ENCODE data around the gene CERS6.

CERS6 gene

DNA sequence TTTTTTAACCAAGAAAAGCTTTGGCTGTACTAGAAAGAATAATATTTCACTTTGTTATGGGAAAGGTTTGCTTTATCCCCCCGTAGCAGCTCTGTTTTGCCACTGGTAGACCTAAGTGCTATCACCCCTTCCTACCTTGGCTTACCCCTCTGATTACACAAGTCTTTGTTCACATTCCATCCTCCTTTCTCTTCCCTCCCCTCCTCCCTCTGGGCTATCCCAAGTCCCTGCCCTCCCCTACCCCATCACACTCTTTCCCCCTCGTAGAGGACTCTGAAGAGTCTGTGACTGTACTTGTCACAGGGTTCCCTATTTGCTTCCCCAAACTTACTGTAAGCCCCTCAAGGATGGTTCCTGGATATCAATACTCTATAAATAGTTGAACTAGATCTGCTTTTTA, 193.5 kb downstream of the CERS6 start:
- no peak for TF ChIP-seq PPARA (CRISPR knock-in tag; IDR thresholded peaks at IDR 0.05; ENCODE audit: borderline replicate concordance)
- TF ChIP-seq, protein P1, sequence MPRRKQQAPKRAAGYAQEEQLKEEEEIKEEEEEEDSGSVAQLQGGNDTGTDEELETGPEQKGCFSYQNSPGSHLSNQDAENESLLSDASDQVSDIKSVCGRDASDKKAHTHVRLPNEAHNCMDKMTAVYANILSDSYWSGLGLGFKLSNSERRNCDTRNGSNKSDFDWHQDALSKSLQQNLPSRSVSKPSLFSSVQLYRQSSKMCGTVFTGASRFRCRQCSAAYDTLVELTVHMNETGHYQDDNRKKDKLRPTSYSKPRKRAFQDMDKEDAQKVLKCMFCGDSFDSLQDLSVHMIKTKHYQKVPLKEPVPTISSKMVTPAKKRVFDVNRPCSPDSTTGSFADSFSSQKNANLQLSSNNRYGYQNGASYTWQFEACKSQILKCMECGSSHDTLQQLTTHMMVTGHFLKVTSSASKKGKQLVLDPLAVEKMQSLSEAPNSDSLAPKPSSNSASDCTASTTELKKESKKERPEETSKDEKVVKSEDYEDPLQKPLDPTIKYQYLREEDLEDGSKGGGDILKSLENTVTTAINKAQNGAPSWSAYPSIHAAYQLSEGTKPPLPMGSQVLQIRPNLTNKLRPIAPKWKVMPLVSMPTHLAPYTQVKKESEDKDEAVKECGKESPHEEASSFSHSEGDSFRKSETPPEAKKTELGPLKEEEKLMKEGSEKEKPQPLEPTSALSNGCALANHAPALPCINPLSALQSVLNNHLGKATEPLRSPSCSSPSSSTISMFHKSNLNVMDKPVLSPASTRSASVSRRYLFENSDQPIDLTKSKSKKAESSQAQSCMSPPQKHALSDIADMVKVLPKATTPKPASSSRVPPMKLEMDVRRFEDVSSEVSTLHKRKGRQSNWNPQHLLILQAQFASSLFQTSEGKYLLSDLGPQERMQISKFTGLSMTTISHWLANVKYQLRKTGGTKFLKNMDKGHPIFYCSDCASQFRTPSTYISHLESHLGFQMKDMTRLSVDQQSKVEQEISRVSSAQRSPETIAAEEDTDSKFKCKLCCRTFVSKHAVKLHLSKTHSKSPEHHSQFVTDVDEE (CRISPR knock-in tag; IDR thresholded peaks at IDR 0.05), result no peak
- no peak for TF ChIP-seq ZFP30 (CRISPR knock-in tag; IDR thresholded peaks at IDR 0.05)
- no peak for TF ChIP-seq ZNF70 (CRISPR knock-in tag; IDR thresholded peaks at IDR 0.05)
- TF ChIP-seq ZNF565 (CRISPR knock-in tag; conservative IDR thresholded peaks at IDR 0.05; ENCODE audit: low read depth), result no peak
- no peak for TF ChIP-seq CSDC2 (CRISPR knock-in tag; IDR thresholded peaks at IDR 0.05)
- no peak for TF ChIP-seq TCF4 (CRISPR knock-in tag; IDR thresholded peaks at IDR 0.05; ENCODE audit: borderline replicate concordance)
- TF ChIP-seq, protein P2, sequence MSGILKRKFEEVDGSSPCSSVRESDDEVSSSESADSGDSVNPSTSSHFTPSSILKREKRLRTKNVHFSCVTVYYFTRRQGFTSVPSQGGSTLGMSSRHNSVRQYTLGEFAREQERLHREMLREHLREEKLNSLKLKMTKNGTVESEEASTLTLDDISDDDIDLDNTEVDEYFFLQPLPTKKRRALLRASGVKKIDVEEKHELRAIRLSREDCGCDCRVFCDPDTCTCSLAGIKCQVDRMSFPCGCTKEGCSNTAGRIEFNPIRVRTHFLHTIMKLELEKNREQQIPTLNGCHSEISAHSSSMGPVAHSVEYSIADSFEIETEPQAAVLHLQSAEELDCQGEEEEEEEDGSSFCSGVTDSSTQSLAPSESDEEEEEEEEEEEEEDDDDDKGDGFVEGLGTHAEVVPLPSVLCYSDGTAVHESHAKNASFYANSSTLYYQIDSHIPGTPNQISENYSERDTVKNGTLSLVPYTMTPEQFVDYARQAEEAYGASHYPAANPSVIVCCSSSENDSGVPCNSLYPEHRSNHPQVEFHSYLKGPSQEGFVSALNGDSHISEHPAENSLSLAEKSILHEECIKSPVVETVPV (CRISPR knock-in tag; IDR thresholded peaks at IDR 0.05), result no peak
- no peak for TF ChIP-seq SNAI2 (CRISPR knock-in tag; IDR thresholded peaks at IDR 0.05)
- no peak for TF ChIP-seq ZNF8 (CRISPR knock-in tag; IDR thresholded peaks at IDR 0.05)
- TF ChIP-seq TOX (CRISPR knock-in tag; IDR thresholded peaks at IDR 0.05; ENCODE audit: borderline replicate concordance), result no peak
- ATAC-seq, result peak; percentile 42

DNA sequence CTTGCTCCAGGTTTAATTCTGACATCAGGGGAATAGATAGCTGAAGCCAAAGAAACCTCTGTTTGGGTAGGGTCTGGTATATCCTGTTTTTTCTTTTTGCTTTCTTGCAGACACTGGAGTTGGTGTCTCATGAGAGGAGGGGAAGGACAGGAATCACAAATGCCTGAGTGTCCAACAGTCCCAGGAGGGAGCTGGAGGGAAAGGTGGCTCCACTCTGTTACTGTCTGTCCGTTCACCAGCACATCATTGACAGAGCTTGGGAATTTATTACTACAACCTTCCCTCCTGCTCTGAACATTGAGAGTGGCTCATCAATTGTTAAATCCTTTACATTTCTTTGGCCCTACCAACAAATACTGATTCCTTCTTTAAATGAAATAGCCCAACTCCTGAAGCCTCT, 194.1 kb downstream of the CERS6 start:
- TF ChIP-seq ZFP3 (CRISPR knock-in tag; IDR thresholded peaks at IDR 0.05) (no peak), PPARA (CRISPR knock-in tag; IDR thresholded peaks at IDR 0.05; ENCODE audit: borderline replicate concordance) (no peak), SNAI2 (CRISPR knock-in tag; IDR thresholded peaks at IDR 0.05) (no peak)
- TF ChIP-seq, protein P2 (CRISPR knock-in tag; IDR thresholded peaks at IDR 0.05), result no peak
- no peak for ATAC-seq

DNA sequence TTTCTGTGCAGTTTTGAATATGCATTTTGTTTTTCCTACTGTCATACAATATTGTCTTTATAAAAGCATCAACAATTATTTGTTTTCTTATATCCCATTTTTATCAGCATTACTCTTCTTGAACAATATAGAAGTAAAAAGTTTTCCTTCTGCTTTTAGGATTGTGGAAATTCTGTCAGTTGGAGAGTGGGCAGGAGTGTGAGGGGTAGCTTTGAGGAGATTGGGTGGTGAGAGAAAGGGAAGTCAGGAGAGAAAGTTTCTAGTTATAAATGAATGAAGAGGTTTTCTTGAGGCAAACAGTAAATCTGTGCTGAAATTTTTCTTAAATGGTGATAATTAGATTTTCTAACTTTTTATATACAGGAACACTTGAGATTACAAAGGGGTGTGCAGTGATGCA, 194.7 kb downstream of the CERS6 start:
- no peak for ATAC-seq
- TF ChIP-seq, protein P3, sequence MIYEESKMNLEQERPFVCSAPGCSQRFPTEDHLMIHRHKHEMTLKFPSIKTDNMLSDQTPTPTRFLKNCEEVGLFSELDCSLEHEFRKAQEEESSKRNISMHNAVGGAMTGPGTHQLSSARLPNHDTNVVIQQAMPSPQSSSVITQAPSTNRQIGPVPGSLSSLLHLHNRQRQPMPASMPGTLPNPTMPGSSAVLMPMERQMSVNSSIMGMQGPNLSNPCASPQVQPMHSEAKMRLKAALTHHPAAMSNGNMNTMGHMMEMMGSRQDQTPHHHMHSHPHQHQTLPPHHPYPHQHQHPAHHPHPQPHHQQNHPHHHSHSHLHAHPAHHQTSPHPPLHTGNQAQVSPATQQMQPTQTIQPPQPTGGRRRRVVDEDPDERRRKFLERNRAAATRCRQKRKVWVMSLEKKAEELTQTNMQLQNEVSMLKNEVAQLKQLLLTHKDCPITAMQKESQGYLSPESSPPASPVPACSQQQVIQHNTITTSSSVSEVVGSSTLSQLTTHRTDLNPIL (CRISPR knock-in tag; IDR thresholded peaks at IDR 0.05; ENCODE audit: low read depth), result no peak
- TF ChIP-seq ARNTL (CRISPR knock-in tag; IDR thresholded peaks at IDR 0.05; ENCODE audit: borderline replicate concordance, low read depth), result no peak

DNA sequence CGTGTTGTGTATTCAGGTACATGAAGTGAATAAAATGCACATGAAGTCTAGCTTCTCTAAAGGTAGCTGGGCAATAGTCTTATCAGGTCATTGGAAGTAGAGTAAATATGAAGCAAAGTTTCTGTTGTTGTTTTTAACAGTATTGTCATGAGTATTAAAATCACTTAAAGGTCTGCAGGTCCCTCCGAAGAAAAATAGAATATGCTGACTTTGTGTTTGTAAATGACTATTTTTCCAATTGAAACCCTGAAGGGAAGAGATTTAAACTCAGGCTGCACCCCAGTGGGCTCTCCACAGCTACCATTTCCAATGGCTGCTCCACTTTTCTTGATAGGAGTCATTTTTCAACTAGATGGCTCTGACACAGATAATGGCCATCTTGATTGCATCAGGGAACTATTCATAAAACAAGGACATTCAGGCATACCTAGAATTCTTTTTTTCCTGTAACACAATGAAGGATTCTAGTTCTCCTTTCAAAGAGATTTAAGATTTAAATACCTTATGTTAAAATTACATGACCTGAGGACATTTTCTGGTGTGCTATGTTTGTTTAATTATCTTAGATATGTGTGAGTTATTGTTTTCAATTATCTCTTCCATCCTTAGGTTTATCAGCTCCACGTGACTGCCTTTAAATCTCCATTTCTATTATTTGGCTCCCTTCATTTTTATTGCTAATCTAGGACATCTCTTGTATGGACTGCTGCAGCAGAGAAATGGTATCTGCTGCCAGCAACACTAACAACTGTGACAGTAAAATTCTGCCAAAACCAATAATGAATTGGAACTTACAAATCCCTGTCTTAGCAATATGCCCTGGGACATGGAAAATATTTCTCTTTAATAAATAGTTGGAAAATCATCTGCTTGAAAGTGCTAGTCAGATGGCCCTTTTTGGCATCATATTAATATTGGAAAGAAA, 197.2 kb downstream of the CERS6 start:
- TF ChIP-seq ZNF70 (CRISPR knock-in tag; IDR thresholded peaks at IDR 0.05), result no peak
- TF ChIP-seq, protein P4, sequence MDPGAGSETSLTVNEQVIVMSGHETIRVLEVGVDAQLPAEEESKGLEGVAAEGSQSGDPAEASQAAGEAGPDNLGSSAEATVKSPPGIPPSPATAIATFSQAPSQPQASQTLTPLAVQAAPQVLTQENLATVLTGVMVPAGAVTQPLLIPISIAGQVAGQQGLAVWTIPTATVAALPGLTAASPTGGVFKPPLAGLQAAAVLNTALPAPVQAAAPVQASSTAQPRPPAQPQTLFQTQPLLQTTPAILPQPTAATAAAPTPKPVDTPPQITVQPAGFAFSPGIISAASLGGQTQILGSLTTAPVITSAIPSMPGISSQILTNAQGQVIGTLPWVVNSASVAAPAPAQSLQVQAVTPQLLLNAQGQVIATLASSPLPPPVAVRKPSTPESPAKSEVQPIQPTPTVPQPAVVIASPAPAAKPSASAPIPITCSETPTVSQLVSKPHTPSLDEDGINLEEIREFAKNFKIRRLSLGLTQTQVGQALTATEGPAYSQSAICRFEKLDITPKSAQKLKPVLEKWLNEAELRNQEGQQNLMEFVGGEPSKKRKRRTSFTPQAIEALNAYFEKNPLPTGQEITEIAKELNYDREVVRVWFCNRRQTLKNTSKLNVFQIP (CRISPR knock-in tag; IDR thresholded peaks at IDR 0.05; ENCODE audit: borderline replicate concordance, low read depth), result no peak
- peak; percentile 30; the same call in 1 of the 2 replicates for TF ChIP-seq TCF4 (CRISPR knock-in tag; IDR thresholded peaks at IDR 0.05; ENCODE audit: borderline replicate concordance)
- peak; percentile 74 for TF ChIP-seq ISL1 (CRISPR knock-in tag; IDR thresholded peaks at IDR 0.05)
- TF ChIP-seq, protein P5, sequence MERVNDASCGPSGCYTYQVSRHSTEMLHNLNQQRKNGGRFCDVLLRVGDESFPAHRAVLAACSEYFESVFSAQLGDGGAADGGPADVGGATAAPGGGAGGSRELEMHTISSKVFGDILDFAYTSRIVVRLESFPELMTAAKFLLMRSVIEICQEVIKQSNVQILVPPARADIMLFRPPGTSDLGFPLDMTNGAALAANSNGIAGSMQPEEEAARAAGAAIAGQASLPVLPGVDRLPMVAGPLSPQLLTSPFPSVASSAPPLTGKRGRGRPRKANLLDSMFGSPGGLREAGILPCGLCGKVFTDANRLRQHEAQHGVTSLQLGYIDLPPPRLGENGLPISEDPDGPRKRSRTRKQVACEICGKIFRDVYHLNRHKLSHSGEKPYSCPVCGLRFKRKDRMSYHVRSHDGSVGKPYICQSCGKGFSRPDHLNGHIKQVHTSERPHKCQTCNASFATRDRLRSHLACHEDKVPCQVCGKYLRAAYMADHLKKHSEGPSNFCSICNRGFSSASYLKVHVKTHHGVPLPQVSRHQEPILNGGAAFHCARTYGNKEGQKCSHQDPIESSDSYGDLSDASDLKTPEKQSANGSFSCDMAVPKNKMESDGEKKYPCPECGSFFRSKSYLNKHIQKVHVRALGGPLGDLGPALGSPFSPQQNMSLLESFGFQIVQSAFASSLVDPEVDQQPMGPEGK (CRISPR knock-in tag; IDR thresholded peaks at IDR 0.05; ENCODE audit: borderline replicate concordance), result no peak
- TF ChIP-seq PPARA (CRISPR knock-in tag; IDR thresholded peaks at IDR 0.05; ENCODE audit: borderline replicate concordance), result no peak
- no peak for TF ChIP-seq ZC3H10 (CRISPR knock-in tag; IDR thresholded peaks at IDR 0.05)
- TF ChIP-seq RARB (CRISPR knock-in tag; IDR thresholded peaks at IDR 0.05), result no peak
- no peak for TF ChIP-seq TOX (CRISPR knock-in tag; IDR thresholded peaks at IDR 0.05; ENCODE audit: borderline replicate concordance)
- TF ChIP-seq, protein P1 (CRISPR knock-in tag; IDR thresholded peaks at IDR 0.05), result peak; percentile 18; the same call in 1 of the 2 replicates
- 0 out of 2 replicates have a peak, but pooled peaks have one; percentile 54 for TF ChIP-seq SNAI2 (CRISPR knock-in tag; IDR thresholded peaks at IDR 0.05)
- ATAC-seq, result no peak; the same call in 2 of the 3 replicates
